ENCODE results near the gene NAALADL1. TPM values are rescaled to one million over a fixed set of nuclear protein-coding genes. Genes with fewer than 3 reads are reported as not detected.

The NAALADL1 gene
- total RNA-seq, 120 experiments from 2014 or later = 0.38 to 7.0 (median 2.4) TPM; not detected in 2

Small RNAs within 50 kb of the gene (microRNA-seq; reads per million reads assigned to microRNA genes)
- gene MIR6879 = 0 to 7.3 (median 1.0) reads per million in 43 experiments

Other genes with a start within 250 kb of the NAALADL1 start
- gene MEN1, start 248.0 kb downstream of the NAALADL1 start, total RNA-seq = 10 to 100 TPM; 21.1 to 40.5 (median 28.6) TPM
- gene CDC42BPG, start 213.9 kb downstream of the NAALADL1 start, total RNA-seq = 1 to 10 TPM in 5 of 120 experiments, under 1 TPM in 70, not detected in 45; 0.07 to 1.6 (median 0.15) TPM
- 10 to 100 TPM; 25.6 to 70.9 (median 43.6) TPM for gene EHD1, start 179.9 kb downstream of the NAALADL1 start, total RNA-seq
- gene ATG2A, start 141.3 kb downstream of the NAALADL1 start, total RNA-seq = 10 to 100 TPM; 21.4 to 47.9 (median 34.8) TPM
- 100 to 1,000 TPM in 10 of 120 experiments, 10 to 100 TPM in 110; 64.5 to 119 (median 85.0) TPM for gene PPP2R5B, start 133.9 kb downstream of the NAALADL1 start, total RNA-seq
- gene GPHA2, start 122.7 kb downstream of the NAALADL1 start, total RNA-seq = 1 to 10 TPM in 2 of 120 experiments, under 1 TPM in 1, not detected in 117; 0.57 to 2.0 (median 1.1) TPM
- not detected for gene MAJIN, start 86.4 kb downstream of the NAALADL1 start, total RNA-seq
- 1 to 10 TPM in 89 of 120 experiments, under 1 TPM in 31; 0.35 to 5.6 (median 1.5) TPM for gene BATF2, start 61.6 kb downstream of the NAALADL1 start, total RNA-seq
- 100 to 1,000 TPM in 115 of 120 experiments, 10 to 100 TPM in 5; 85.5 to 181 (median 131) TPM for gene ARL2, start 44.4 kb downstream of the NAALADL1 start, total RNA-seq
- 10 to 100 TPM; 24.6 to 49.9 (median 34.3) TPM for gene SNX15, start 31.1 kb downstream of the NAALADL1 start, total RNA-seq
- 10 to 100 TPM in 70 of 120 experiments, 1 to 10 TPM in 50; 6.7 to 14.9 (median 10.4) TPM for gene SAC3D1, start 17.3 kb downstream of the NAALADL1 start, total RNA-seq
- gene CDCA5, start 25.5 kb upstream of the NAALADL1 start, total RNA-seq = 1 to 10 TPM; 1.3 to 8.1 (median 4.6) TPM
- 10 to 100 TPM; 27.8 to 62.4 (median 38.9) TPM for gene ZFPL1, start 25.7 kb upstream of the NAALADL1 start, total RNA-seq
- 100 to 1,000 TPM in 119 of 120 experiments, 10 to 100 TPM in 1; 97.3 to 182 (median 137) TPM for gene VPS51, start 37.7 kb upstream of the NAALADL1 start, total RNA-seq
- gene TM7SF2, start 53.3 kb upstream of the NAALADL1 start, total RNA-seq = 10 to 100 TPM; 26.8 to 66.8 (median 45.6) TPM
- gene ZNHIT2, start 59.1 kb upstream of the NAALADL1 start, total RNA-seq = 10 to 100 TPM in 20 of 120 experiments, 1 to 10 TPM in 100; 4.6 to 13.3 (median 8.5) TPM
- 100 to 1,000 TPM; 297 to 519 (median 403) TPM for gene FAU, start 63.6 kb upstream of the NAALADL1 start, total RNA-seq
- 10 to 100 TPM; 25.1 to 58.7 (median 39.4) TPM for gene MRPL49, start 63.8 kb upstream of the NAALADL1 start, total RNA-seq
- 10 to 100 TPM; 38.3 to 74.2 (median 53.2) TPM for gene SYVN1, start 76.0 kb upstream of the NAALADL1 start, total RNA-seq
- gene SPDYC, start 111.7 kb upstream of the NAALADL1 start, total RNA-seq = not detected
- gene CAPN1, start 123.4 kb upstream of the NAALADL1 start, total RNA-seq = 100 to 1,000 TPM in 100 of 120 experiments, 10 to 100 TPM in 20; 63.3 to 166 (median 116) TPM
- 10 to 100 TPM in 36 of 120 experiments, 1 to 10 TPM in 84; 4.5 to 16.1 (median 8.9) TPM for gene POLA2, start 203.4 kb upstream of the NAALADL1 start, total RNA-seq

All from dorsolateral prefrontal cortex (tissue), 118 donors.